ENCODE measurements around the gene OTX1.
"Not testable (repeated sequence)": the region's sequence is repeated elsewhere in the genome, so short reads cannot be mapped to it uniquely, and the experiment has no call there.

Gene OTX1

GRCh38 chr2:63058921-63059792 is 8.5 kb downstream of the OTX1 start:
- no peak for DNase-seq (ENCODE audit: low spot score)

GRCh38 chr2:63059793-63060471 is 9.3 kb downstream of the OTX1 start:
- DNase-seq (ENCODE audit: low spot score): no peak

- DNase-seq (ENCODE audit: low spot score): no peak
These were observed 9.9 kb downstream of the OTX1 start for GRCh38 chr2:63060472-63060991.

- DNase-seq (ENCODE audit: low spot score): no peak
These were observed 13.6 kb downstream of the OTX1 start for GRCh38 chr2:63064197-63064596.

GRCh38 chr2:63064661-63065060 is 14.0 kb downstream of the OTX1 start:
- DNase-seq (ENCODE audit: low spot score): no peak

- DNase-seq (ENCODE audit: low spot score): no peak
These were observed 15.6 kb downstream of the OTX1 start for GRCh38 chr2:63066265-63066664.

GRCh38 chr2:63066838-63067237 is 16.2 kb downstream of the OTX1 start:
- DNase-seq (ENCODE audit: low spot score): no peak

GRCh38 chr2:63071664-63072063 is 21.0 kb downstream of the OTX1 start:
- no peak for DNase-seq (ENCODE audit: low spot score)

GRCh38 chr2:63073994-63074393 is 23.4 kb downstream of the OTX1 start:
- no peak for DNase-seq (ENCODE audit: low spot score)

GRCh38 chr2:63074399-63074798 is 23.8 kb downstream of the OTX1 start:
- not testable (repeated sequence) for DNase-seq (ENCODE audit: low spot score)

- DNase-seq (ENCODE audit: low spot score): no peak
These were observed 28.4 kb downstream of the OTX1 start for GRCh38 chr2:63078852-63079606.

- no peak for DNase-seq (ENCODE audit: low spot score)
These were observed 30.8 kb downstream of the OTX1 start for GRCh38 chr2:63081404-63081803.

- no peak for DNase-seq (ENCODE audit: low spot score)
These were observed 36.1 kb downstream of the OTX1 start for GRCh38 chr2:63086687-63087086.

- DNase-seq (ENCODE audit: low spot score): no peak
These were observed 41.8 kb downstream of the OTX1 start for GRCh38 chr2:63092401-63092800.

- no peak for DNase-seq (ENCODE audit: low spot score)
These were observed 42.2 kb downstream of the OTX1 start for GRCh38 chr2:63092857-63093256.

GRCh38 chr2:63093502-63093901 is 42.9 kb downstream of the OTX1 start:
- no peak for DNase-seq (ENCODE audit: low spot score)

- DNase-seq (ENCODE audit: low spot score): no peak
These were observed 45.9 kb downstream of the OTX1 start for GRCh38 chr2:63096491-63096890.

- no peak for DNase-seq (ENCODE audit: low spot score)
These were observed 48.4 kb downstream of the OTX1 start for GRCh38 chr2:63099032-63099431.

GRCh38 chr2:63101954-63102353 is 51.3 kb downstream of the OTX1 start:
- no peak for DNase-seq (ENCODE audit: low spot score)

GRCh38 chr2:63104482-63104881 is 53.9 kb downstream of the OTX1 start:
- DNase-seq (ENCODE audit: low spot score): no peak

Measured in CD4-positive, alpha-beta T cell treated with Interleukin-6 at 100 ng/mL for 8 hours (primary cell).